Vagina (tissue), 2 donors: ENCODE results near the gene ZNF316. TPM values are rescaled to one million over a fixed set of nuclear protein-coding genes. Genes with fewer than 3 reads are reported as not detected.

Source experiments
- DNase-seq, 2 donors: peaks; one replicate each; pipeline ENCODE4 v3.0.0-alpha.2; 2017; ENCODE audit errors: extremely low spot score in 2 of 2
- H3K27ac ChIP-seq: fragments of 200-600 bp; sonication (generic); one replicate; pipeline ENCODE4 v1.5.1; 2019
- H3K27me3 ChIP-seq: fragments of 200-600 bp; sonication (generic); one replicate; pipeline ENCODE4 v1.5.1; 2019
- H3K36me3 ChIP-seq, 2 donors: fragments of 200-600 bp; sonication (generic); one replicate each; pipeline ENCODE4 v1.5.1; 2017 to 2019
- H3K4me1 ChIP-seq: fragments of 200-600 bp; sonication (generic); one replicate; pipeline ENCODE4 v1.5.1; 2019
- H3K4me3 ChIP-seq, 2 donors: fragments of 200-600 bp; sonication (generic); 1 replicate in 1 of 2; 2 replicates in 1 of 2; pipeline ENCODE4 v1.5.1; 2016 to 2019
- H3K9me3 ChIP-seq: fragments of 200-600 bp; sonication (generic); one replicate; pipeline ENCODE4 v1.5.1; 2019
- POLR2A ChIP-seq, 2 donors: fragments of 450-650 bp; IDR thresholded peaks; one replicate each; pipeline ENCODE4 v1.6.1; 2017; ENCODE audit warnings: antibody characterized with exemption in 2 of 2, mild to moderate bottlenecking in 2 of 2, moderate library complexity in 2 of 2
- POLR2AphosphoS5 ChIP-seq, 2 donors: sonication (generic); formaldehyde crosslinking; IDR thresholded peaks; one replicate each; pipeline ENCODE4 v1.9.0; 2017; ENCODE audit warnings: antibody characterized with exemption in 2 of 2, mild to moderate bottlenecking in 2 of 2, low read depth in 1 of 2; ENCODE audit not compliant: insufficient read depth in 1 of 2
- intact Hi-C: fragments of 100-400 bp; cut with DNase I; formaldehyde crosslinking; loops from one replicate; pipeline ENCODE4 v1.15.1; 2023
- total RNA-seq: library from RNA; depleted of rRNA; stranded (reverse); fragments of >200 nt; gene quantifications from one replicate; pipeline ENCODE4 v1.2.3, GENCODE V29; 2016
- TF ChIP-seq, protein P1 (sequence below), 3 experiments: fragments of 450-650 bp in 2 of 3; fragments of 200-600 bp in 1 of 3; sonication (generic) in 1 of 3; IDR thresholded peaks; one replicate each; pipeline ENCODE4 v1.5.1; 2017 to 2019; ENCODE audit warnings: antibody characterized with exemption in 3 of 3, mild to moderate bottlenecking in 2 of 3, moderate library complexity in 2 of 3

The ZNF316 gene
- total RNA-seq, 1 donor from 2014 or later: 25.5 TPM

DNA sequence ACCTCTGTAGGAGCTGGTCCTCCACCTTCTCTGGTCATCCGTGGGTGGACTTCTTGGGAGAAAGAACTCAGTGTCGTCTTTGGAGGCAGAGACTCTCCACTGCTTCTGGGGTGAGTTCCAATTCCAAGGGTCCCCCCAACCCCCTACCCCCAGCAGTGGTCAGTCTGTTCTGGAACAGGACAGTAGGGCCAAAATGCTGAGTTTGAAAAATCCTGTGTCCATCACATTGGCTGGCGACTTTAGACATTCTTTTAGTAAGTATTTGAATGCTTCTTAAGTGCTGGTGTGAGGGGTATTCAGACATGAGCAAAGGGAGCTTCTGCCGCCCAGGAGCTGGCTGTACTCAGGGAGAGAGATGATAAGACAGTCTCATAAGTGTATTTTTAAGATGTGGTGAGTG, 1.9 kb downstream of the ZNF316 start:
- Histone ChIP-seq H3K4me3 (no peak overlapping the region), H3K4me1 (peaks cover 34% of the 10 kb centered on the region)
- intact Hi-C loops: no loop called here

DNA sequence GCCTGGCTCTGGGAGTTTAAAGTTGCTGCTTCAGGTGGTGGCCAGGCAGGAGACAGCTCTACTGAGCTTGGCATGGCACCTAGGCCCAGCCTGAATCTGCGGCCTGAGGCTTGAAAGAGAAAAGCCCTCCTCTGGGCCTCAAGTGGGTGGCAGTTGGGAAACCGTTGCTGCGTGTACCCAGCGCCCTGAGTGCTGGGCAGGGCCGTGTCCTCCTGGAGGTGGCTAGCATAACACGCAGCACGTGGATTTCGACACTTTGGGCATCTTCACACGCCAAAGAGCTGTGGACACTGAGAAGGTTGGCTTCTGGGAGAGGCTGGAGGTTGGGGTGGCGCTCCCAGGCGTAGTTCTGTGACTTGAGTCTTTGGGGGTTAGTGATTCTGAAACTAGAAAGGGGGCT, 2.5 kb downstream of the ZNF316 start:
- TF ChIP-seq, protein P1, sequence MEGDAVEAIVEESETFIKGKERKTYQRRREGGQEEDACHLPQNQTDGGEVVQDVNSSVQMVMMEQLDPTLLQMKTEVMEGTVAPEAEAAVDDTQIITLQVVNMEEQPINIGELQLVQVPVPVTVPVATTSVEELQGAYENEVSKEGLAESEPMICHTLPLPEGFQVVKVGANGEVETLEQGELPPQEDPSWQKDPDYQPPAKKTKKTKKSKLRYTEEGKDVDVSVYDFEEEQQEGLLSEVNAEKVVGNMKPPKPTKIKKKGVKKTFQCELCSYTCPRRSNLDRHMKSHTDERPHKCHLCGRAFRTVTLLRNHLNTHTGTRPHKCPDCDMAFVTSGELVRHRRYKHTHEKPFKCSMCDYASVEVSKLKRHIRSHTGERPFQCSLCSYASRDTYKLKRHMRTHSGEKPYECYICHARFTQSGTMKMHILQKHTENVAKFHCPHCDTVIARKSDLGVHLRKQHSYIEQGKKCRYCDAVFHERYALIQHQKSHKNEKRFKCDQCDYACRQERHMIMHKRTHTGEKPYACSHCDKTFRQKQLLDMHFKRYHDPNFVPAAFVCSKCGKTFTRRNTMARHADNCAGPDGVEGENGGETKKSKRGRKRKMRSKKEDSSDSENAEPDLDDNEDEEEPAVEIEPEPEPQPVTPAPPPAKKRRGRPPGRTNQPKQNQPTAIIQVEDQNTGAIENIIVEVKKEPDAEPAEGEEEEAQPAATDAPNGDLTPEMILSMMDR (IDR thresholded peaks at IDR 0.05): no peak
- TF ChIP-seq POLR2A (IDR thresholded peaks at IDR 0.05): no peak
- TF ChIP-seq POLR2AphosphoS5 (IDR thresholded peaks at IDR 0.05; ENCODE audit: insufficient read depth in 1 of 2, low read depth in 1 of 2): no peak
- Histone ChIP-seq H3K27me3 (no peaks in the 10 kb centered on the region), H3K27ac (no peak overlapping the region), H3K4me1 (peaks cover 34% of the 10 kb centered on the region), H3K4me3 (no peak overlapping the region), H3K36me3 (peaks cover 0 to 38% of the 10 kb centered on the region in 2 donors), H3K9me3 (no peaks in the 10 kb centered on the region)
- intact Hi-C loops: no loop called here
- no peak for DNase-seq

More for the DNA sequence above, 1.9 kb downstream of the ZNF316 start:
- Histone ChIP-seq H3K9me3 (no peaks in the 10 kb centered on the region), H3K36me3 (peaks cover 0 to 32% of the 10 kb centered on the region in 2 donors), H3K27ac (no peak overlapping the region), H3K27me3 (no peaks in the 10 kb centered on the region)
- TF ChIP-seq, protein P1 (IDR thresholded peaks at IDR 0.05): no peak
- TF ChIP-seq POLR2AphosphoS5 (IDR thresholded peaks at IDR 0.05; ENCODE audit: insufficient read depth in 1 of 2, low read depth in 1 of 2) (no peak), POLR2A (IDR thresholded peaks at IDR 0.05) (no peak)
- no peak for DNase-seq

DNA sequence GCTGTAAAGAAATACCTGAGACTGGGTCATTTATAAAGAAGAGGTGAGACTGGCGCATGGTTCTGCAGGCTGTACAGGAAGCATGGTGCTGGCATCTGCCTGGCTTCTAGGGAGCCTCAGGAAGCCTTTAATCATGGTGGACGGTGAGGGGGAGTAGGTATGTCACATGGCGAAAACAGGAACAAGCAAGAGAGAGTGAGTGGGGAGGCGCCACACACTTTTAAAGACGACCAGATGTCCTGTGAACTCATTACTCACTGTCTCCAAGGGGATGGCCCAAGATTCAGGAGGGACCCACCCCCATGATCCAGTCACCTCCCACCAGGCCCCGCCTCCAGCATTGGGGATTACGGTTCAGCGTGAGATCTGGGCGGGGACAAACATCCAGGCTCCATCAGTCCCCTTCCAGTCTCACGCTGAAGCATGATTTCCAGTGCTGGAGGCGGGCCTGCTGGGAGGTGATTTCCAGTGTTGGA, 3.2 kb downstream of the ZNF316 start:
- intact Hi-C loops: no loop called here
- Histone ChIP-seq H3K9me3 (no peaks in the 10 kb centered on the region), H3K36me3 (peaks cover 0 to 44% of the 10 kb centered on the region in 2 donors), H3K4me1 (peaks cover 34% of the 10 kb centered on the region), H3K27me3 (no peaks in the 10 kb centered on the region), H3K27ac (no peak overlapping the region), H3K4me3 (no peak overlapping the region)
- DNase-seq: no peak
- TF ChIP-seq POLR2AphosphoS5 (IDR thresholded peaks at IDR 0.05; ENCODE audit: insufficient read depth in 1 of 2, low read depth in 1 of 2): no peak
- TF ChIP-seq POLR2A (IDR thresholded peaks at IDR 0.05): no peak
- TF ChIP-seq, protein P1 (IDR thresholded peaks at IDR 0.05): no peak

DNA sequence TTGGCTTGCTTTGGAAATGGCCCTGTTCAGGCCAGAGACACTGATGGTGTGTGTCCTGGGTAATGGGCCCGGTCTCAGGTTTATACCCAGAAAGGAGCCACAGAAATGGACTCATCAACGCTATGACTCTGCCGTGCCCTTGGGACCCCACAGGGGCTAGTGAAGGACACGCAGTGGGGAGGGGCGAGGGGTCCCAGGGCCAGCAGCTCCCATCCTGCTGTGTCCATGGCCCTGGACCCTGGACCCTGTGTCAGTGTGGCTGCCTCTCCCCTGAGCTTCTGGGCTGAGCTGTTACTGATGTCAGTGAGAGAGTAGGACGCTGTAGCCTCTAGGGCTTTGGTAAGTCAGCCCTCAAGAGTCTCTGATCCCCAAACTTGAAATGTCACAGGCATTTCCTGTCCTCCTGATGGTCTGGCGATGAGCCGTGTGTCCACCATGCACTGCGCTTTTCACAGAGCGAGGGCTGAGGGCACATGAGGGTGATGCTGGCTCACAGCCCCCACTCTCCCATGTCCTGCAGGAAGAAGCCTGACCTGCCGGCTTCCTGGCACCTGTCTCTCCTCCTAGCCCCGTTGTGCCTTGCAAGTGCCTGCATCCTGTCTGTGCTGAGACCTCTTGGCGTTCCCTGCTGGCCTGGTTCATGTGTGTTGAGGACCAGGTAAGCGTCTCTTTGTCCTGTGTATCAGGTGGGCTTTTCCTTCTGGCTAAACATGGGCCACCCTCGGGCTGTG, 4.4 kb downstream of the ZNF316 start:
- intact Hi-C loops: no loop called here
- no peak for DNase-seq
- Histone ChIP-seq H3K9me3 (no peaks in the 10 kb centered on the region), H3K27me3 (no peaks in the 10 kb centered on the region), H3K27ac (no peak overlapping the region), H3K4me3 (no peak overlapping the region), H3K4me1 (peaks cover 30% of the 10 kb centered on the region), H3K36me3 (peaks cover 0 to 49% of the 10 kb centered on the region in 2 donors)
- TF ChIP-seq POLR2AphosphoS5 (IDR thresholded peaks at IDR 0.05; ENCODE audit: insufficient read depth in 1 of 2, low read depth in 1 of 2) (no peak), POLR2A (IDR thresholded peaks at IDR 0.05) (no peak)
- TF ChIP-seq, protein P1 (IDR thresholded peaks at IDR 0.05): no peak

DNA sequence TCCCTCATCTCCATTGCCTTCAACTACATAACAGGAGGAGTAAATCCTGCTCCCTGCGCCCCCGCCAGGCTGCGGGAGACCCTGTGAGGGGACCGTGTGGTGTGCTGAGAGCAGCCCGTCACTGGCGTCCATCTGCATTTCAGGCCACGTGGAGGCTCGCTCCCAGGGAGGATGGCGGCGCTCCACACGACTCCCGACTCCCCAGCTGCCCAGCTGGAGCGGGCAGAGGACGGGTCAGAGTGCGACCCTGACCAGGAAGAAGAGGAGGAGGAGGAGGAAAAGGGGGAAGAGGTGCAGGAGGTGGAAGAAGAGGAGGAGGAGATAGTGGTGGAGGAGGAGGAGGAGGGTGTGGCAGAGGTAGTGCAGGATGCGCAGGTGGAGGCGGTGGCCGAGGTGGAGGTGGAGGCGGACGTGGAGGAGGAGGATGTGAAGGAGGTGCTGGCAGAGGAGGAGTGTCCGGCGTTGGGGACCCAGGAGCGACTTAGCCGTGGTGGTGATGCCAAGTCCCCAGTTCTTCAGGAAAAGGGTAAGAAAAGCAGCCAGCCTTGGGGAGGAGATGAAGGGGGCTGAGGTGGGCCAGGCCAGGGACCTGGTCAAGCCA, 5.2 kb downstream of the ZNF316 start:
- no peak for DNase-seq
- H3K9me3 ChIP-seq: no peaks in the 10 kb centered on the region
- peaks cover 0 to 54% of the 10 kb centered on the region in 2 donors for H3K36me3 ChIP-seq
- TF ChIP-seq, protein P1 (IDR thresholded peaks at IDR 0.05): no peak
- TF ChIP-seq POLR2AphosphoS5 (IDR thresholded peaks at IDR 0.05; ENCODE audit: insufficient read depth in 1 of 2, low read depth in 1 of 2) (no peak), POLR2A (IDR thresholded peaks at IDR 0.05) (no peak)
- intact Hi-C loops: no loop called here
- no peaks in the 10 kb centered on the region for H3K27me3 ChIP-seq
- no peak overlapping the region for H3K4me3 ChIP-seq
- no peak overlapping the region for H3K27ac ChIP-seq
- H3K4me1 ChIP-seq: peaks cover 26% of the 10 kb centered on the region
